ENCODE data around the gene PAX5.

The PAX5 gene

DNA sequence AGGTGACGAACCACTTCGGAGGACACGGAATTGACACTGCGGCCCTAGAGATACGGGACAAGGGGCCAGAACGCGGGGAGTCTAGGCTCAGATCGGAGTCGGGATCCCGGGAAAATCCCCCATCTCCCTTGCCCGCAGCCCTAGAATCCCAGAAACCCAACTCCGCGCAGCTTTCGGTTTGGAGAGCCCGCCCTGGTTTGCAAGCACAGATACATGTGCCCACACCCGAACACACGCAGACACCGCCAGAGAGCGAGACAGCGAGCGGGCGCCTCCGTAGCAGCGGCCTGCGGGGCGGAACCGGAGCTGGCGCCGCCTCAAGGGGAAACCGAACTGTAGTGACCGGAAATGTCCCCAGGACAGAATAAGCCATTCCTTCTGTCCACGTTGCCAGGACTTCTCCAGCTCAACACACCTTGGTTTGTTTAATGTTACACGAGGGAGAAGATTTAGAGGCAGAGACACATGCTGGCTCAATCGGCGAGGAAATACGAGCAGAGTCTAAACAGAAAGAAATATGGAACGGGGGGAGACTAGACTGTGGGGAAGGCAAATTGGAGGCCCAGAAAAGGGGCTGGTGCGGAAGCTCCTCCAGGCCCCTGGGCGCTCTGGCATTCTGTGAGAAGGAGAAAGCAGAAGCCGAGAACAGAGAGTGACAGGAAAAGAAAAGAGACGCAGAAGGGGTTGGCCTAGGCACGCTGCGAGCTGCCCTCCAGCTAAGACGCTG, 2.9 kb upstream of the PAX5 start:
- DNase-seq: no peak

DNA sequence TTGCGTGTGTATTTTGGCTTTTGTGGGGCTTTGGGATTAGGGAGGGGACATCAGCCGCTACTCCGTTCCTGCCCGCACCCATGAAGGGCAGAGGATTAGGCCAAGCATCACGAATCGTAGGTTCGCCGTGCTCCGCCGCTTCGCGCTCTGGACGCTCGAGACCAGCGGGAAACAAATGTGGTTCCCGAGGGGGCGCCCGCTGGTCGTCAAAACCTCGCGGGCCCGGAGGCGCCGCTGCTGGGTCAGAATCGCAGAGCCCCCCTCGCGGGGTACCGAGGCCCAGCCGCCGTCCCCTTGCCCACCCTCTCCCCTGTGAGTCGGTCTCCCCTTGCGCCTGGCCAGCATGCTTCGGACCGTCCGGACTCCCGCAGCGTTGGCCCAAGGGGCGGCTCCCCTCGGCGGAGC, 2.3 kb upstream of the PAX5 start:
- no peak for DNase-seq

DNA sequence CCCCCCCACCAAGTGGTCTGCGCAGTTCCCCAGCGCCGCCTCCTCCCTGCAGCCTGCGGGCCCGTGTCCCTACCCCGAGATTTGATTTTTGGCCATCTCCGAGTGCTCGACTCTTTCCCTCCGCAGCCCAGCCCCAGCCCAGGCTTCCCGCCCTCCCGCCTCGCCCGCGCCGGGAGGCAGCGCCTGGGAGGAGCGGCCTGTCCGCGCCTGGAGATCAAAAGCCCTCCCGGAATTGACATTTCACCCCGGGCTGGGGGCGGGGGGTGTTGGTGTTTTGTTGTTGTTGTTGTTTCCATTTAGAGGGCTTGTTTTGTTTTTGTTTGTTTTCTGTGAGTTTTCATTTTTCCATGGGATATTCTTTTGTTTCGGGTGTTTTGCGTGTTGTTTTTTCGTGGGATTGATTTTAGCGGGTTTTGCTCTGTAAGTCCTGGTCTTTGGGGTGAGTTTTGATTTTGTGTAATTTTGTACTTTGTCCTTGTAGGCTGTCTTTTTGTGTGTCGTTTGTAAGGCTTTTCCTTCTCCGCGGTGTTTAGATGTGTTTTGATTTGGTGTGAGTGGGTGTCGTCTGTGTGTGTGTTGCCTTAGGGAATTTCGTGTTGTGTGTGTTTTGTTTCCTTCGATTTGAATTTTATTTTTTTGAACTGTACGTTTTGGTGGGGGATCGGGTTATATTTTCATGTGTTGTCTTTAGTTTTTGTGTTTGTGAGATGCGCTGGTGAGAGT, 1.7 kb upstream of the PAX5 start:
- DNase-seq: no peak

DNA sequence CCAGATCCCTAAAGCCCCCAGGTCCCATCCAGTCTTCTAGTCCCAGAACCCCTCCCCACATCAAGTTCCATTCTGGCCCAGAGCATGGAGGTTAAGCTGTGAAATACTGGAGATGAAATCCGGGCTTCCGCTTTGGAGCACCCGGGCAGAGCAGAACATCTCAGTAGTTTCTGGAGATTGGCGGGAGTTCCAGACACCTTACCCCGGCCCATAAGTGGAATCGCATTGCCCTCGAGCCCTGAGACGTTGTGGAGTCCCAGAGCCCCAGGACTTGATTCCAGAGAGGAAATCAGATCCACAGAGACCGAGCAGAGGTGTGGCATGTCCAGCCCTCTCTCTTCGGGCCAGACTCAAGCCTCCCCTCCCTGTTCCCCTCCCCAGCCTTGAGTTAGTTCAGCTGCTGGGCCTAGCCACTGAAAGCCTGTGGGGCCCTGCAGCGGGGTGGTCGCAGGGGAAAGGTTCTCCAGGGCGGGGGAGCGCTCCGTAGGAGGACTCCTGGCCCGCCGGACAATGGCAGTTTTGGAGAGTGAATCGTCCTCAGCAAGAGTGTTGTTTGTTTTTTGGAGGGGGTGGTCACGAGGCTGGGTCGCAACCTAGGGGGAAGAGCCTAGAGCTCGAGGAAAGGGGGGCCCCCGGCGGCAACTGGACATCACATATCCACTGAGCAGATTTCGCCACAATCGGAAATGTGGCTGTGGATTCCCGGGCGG, 1.0 kb upstream of the PAX5 start:
- DNase-seq: no peak

DNA sequence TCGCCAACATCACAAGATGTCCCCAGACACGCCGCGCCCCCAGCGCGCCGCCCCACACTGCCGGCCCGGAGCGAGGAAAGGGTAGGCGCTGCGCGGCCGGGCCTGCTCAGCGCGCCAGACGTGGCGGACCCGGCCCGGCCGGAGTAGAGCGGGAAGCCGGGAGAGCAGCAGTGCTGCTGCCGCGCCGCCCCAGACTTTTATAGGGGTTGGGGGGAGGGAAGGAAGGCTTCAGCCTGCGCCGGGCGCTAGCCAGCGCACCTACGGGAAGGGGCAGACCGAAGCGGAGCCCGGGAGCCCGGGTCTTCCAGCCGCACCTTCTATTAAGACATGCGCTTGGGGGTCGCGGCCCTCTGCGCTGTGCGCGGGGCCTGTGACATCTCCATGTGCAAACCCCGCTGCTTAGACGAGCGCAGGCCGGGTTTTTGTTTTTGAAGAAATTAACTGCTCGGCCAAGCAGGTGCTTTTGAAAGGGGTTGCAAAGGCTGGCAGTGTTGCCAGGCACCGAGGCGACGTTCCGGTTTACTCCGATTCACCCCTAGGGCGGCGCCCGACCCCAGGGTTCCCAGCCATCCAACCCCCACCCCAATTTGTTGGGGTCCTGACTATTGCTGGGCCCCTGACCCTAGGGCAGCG, 353 bp upstream of the PAX5 start:
- DNase-seq: peak; percentile 49

DNA sequence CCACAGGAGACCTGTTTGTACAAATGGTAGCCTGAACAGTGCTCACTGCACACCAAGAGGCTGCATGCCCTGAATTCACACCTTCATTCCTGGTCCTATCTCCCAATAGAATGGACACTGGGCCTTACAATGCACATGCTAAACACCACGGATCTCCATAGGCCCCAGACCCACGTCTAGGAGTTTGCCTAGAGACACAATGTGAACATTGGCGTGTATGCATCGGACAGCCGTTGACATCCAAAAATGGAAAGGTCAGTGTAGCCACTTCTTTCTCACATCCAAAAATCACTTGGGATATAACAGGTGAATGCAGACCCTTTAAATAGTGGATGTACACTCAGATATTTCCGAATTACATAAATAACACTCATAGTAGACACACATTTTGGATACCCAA, 927 bp downstream of the PAX5 start:
- DNase-seq: no peak

DNA sequence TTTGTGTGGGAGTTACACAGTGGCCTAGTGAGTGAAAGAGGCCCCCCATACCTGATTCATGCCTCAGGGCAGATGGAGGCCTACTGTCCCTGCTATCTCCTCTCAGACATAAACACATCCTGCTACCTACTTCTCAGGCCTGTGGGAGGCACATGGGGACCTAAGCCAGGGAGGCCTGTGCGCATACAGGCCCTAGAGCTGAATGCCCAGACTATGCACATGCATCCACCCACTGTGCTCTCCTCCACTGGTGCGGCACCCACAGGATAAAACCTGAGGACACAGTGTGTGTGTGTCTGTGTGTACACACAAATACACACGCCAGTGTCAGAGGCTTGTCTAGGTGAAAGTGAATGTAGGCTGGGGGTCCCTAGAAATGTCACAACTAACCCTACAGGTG, 1.4 kb downstream of the PAX5 start:
- no peak for DNase-seq

DNA sequence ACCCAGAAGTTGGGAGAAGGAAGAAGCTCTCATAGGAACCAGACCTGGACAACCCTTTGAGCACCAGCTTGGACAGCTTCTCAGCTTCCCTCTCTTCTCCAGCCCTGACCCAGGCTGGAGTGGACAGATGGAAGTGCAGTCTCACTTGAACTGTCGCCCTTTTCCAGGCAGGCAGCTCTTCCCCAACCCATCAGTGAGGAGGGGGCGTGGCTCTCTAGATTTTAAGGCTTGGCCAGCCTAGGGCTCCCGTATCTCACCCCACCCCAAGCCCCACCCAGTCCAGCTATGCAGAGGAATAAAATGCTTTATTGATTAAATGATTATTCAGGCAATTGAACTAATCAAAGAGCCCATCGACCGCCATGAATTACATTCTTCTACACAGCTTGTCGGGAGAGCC, 2.2 kb downstream of the PAX5 start:
- no peak for DNase-seq

DNA sequence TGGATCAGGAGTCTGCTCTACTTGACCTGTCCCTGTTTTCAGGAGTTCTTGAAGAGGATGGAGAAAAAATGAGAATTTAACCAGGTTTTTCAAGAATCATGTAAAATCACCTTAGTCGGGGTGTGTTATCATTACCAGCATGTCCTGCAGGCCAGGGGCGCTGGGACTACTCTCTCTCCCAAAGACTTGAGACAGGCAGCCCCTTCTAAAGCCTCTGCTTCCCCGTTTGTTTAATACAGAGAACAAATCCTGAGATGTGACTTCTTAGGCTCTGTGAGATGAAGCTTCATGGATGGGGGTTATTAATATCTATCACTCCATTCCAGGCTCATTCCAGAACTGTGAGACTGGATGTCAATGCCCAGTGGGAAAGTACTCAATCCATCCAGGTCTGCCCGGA, 3.0 kb downstream of the PAX5 start:
- DNase-seq: no peak

DNA sequence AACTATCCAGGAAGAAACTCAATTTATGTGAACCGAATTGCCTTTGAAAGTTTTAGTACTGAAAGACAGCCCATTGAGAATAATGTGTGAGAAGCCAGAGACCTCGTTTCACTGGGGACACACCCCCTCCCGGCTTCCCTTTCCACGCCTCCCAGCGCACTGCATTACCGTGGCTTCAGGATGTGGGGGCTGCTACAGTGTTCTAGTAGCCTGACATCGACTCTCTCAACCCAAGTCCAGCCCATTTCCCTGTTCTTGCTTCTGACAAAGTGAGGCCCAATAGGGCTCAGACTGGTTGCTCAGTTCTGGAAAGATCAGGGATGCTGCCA, 3.5 kb downstream of the PAX5 start:
- no peak for DNase-seq

DNA sequence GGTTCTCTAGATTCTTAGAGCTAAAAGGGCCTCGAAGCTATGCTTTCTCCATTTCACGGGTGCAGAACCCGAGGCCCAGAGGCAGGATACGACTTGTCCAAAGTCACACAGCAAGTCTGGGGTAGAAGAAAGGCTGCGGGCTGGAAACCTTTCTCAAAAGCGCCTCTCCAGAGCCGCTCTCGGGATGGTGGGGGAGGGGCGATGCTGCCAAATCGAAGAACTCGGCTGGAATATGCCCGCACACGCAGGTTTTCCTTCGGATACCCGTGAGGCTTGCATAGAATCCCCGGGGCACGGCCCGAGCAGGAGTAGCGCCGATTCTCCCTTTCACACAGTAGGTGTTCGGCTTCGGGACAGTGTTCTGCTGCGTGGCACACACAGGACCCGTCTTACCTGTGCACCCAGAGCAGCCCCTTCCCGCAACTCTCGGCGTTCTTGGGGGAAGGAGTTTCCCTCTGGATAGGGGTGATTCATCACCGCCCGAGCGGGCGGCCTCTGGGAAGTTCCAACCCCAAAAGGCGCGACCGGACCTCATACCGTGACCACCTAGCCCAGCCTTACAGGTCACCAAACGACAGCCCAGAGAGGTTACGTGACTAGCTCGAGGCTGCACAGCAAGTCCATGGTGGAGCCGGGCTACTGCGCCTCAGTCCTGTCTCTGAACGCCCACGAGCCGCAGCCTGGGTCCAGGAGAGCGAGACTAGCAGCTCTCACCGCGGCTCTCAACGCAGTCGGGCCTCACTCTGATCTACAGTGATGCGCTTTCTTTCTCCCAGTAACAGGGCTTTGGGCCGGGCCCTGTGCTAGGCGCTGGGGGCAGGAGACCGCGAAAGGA, 4.1 kb downstream of the PAX5 start:
- DNase-seq: no peak

DNA sequence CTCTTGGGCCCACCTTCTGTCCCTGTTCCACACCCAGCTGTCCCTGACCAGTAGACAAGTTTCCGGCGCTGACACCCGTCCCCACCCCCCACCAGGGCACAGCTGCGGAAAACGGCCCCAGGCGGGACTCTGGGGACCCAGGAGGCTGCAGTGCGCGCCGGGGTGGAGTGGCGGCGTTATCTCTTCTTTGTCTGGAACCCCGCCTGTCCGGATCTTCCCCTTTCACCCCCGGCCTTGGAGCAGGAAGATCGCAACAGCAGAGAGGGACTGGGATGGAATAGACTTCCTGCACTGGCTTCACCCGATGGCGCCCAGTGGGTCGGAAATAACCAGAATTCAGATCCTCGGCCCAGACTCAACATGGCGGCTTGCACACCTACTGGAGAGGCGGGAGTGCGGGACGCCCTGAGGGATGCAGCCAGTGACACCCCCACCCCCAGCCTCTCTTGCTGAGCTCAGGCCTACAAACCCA, 4.7 kb downstream of the PAX5 start:
- DNase-seq: no peak

DNA sequence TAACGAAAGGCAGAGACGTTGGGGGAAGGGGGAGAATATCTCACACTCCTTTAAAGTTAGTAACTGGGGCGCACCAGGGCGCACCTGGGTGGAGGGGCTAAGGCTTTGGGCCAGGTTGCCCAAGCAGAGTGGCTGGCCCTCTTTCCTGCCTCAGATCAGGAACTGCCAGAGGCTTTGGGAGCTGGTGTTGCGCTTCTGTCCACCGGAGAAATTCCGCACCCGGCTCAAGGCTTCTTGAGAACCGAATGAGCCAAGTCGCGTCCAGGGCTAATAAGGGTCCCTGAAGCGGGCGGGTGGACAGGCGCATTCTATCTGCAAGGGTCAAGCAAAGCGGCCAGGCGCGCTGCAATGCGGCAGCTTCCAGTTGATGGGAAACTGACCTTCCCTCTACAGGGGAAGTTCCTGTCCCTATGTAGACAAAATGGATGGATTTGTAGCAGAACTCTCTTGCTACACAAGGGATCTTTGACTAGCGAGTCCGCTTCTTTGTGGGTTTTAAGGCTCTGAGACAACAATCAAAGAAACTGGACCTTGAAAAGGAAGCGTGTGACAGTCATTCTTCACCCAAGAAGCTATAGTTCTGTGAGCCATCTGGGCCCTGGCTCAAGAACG, 5.5 kb downstream of the PAX5 start:
- DNase-seq: no peak

DNA sequence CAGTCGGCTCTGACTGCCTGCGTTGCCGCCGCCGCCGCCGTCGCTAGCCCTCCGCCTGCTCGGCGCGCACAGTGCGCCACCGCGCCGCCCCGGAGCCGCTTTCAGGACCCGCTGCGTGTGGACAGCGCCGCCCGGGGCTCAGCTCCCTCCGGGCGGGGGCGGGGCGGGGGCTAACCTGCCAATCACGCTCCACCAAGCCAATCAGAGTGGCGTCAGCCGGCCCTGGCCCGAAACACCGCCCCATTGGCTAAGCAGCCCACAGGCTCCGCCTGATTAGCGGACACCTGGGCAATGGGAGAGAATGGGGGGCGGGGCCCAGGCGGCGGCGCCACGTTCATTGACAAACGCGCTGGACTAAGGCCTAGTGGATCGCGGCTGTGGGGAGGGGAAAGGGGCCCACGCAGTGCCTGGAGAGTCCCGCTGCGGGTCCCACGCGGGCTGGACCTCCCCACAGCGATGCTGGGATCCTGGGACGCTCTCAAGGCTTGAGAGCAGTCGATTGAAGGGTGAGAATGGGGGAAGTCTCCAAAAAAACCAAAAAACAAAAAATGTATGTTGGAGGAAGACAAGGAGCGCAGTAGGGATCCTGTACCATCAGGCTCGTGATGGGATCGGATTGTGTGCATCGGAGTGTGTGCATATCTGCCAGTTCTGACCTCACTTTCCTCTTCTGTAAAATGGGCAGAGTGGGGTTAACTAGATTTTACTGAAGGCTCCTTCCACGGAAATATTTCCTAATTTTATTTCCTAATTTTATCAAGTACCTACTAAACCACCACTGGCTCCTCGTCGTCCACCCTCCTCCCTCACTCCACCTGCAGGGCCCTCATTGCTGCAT, 6.3 kb downstream of the PAX5 start:
- DNase-seq: peak; percentile 84

DNA sequence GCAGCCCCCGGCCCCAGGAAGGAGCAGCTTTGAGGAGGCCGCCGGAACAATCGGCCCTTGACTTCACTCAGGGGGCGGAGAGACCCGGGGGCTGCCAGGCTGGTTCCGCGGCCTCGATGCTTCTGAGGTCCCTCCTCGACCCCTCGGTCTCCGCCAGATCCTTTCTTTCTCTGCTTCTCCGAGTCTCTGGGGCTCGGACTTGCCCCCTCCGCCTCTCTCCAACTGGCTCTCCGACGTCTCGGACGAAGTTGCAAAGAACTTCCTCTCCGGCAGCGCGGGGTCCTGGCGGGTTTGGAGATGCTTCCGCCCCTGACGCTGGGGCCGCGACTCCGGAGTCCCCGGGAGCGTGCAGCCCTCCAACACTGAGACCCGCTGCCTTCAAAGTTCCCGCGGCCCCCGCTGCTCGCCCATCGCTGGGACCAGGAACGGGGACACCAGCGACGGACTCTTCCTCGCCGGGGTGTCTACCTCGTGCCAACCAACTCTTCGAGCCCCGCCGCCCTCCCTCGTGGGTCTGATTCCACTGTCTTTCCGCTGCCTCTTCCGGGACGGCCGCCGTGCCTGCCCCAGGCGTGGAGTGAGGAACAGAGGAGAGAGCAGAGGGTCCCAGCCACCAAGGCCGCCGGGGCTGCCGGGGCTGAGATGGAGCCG, 7.0 kb downstream of the PAX5 start:
- DNase-seq: peak; percentile 25

DNA sequence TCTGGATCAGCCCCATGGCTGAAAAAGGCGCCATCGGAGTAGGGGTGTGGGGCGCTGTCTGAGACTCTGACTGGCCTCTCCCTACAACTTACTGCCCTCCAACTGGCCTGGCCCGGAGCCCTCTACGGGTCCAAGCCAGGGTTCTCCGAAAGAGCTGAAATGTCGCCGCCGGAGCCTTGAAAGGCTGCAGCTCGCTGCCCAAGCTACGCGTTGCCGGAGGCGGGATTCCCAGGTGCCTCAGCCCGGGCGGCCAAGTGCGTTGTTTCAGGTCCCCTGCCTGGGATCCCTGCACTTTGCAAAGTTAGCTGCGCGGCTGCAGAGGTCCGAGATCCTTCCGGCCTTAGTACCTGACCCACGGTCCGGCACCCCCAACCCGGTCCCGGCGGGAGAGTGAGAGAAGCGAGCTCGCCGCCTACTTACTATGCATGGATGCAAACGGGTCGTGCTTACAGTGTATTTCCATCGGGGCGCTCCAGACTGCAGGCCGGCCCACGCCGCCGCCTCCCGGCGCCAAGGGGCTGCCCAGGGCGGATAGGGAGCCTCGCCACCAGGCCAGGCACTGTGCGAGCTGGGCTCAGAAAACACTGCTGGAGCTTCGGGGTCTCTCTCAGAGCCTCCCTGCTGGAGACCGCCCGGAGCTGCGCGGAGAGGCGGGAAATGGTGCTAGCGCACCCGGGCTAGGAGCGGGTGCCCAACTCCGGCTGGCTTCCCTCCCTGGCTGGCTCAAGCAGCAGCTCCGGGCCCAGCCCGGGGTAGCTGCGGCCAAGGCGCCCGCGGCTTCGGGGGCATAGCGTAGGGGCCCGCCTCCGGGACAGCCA, 7.7 kb downstream of the PAX5 start:
- DNase-seq: peak; percentile 16

DNA sequence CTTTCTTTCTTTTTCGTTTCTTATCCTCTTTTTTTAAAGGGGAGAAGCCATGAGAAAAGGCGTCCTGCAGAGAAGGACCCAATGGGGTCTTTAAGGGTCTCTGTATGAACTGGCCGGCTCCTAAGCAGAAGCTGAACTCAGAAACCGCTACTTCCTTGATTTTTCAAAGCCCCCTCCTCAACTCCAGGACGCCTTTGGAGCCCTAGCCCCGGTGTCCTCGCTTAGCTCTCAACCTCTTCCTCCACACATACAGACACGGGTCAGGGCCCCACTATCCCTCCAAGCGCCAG, 8.3 kb downstream of the PAX5 start:
- DNase-seq: no peak

DNA sequence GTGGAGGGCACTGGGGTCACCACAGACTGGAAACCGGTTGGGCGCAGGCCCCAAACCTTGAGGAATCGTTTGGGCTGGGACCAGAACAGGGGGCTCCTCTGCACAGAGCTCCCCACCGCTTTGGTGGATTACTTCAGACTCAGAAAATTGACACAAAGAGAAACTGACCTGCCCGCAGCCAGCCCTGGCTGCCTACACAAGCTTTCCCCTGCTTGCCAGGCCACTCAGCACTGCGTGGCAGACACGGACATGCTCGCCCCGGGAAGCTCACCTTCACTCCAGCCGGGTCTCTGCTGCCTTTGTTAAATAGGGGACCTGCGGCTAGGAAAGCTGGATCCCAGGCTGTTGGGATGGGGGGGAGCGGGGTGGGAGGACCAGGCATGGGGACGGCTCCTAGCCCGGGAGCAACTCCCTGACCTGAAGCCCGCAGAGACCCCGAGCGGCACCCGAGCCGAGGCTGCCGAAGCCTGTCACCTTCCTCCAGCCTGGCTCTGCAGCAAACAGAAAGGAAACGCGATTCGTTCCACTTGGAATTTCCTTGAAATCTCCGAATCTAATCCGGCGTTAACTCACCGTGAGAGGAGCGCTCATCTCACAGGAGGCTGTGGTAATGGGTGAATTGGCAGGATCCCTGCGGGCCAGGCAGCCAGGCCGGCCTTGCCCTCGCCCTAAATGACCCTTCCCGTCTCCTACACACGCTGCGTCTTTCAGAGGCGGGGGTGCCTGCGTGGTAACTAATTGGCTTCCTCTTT, 8.8 kb downstream of the PAX5 start:
- no peak for DNase-seq

DNA sequence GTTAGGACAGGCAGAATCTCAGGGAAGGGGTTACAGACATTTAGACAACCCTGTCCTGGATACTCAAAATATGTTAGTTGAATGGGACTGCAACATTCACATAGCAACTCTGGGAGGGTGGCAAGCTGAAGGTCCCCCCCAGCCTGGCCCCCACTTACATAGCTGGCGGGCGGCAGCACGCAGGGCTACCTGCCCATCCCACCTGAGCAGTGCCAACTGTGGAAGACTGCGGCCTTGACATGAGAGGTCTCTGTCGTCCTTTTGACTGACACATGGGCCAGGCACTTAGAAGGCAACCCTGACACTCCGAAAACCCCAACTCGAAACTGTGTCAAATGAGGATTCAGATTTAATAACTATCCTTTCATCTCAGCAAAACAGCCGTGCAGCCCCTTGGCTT, 16.5 kb downstream of the PAX5 start:
- no peak for DNase-seq
